ENCODE results near the gene AGK.

Gene AGK, protein sequence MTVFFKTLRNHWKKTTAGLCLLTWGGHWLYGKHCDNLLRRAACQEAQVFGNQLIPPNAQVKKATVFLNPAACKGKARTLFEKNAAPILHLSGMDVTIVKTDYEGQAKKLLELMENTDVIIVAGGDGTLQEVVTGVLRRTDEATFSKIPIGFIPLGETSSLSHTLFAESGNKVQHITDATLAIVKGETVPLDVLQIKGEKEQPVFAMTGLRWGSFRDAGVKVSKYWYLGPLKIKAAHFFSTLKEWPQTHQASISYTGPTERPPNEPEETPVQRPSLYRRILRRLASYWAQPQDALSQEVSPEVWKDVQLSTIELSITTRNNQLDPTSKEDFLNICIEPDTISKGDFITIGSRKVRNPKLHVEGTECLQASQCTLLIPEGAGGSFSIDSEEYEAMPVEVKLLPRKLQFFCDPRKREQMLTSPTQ

GRCh38 chr7:141551094-141551781, at the start of gene AGK:
Gene AGK, plus strand, starts transcription at chr7:141551410. Its CDS starts 4,057 bp downstream, at chr7:141555467.
- peak within 1 kb of the TSS; percentile 81 to 94 for H3K4me3 Mint-ChIP-seq
- H3K4me1 Mint-ChIP-seq: peaks cover 23 to 28% of the 10 kb centered on the region in 2 donors
- DNase-seq (peak; percentile 75), ATAC-seq (replicated peaks) (peak; percentile 96 to 97)
- peaks cover 16 to 20% of the 10 kb centered on the region in 2 donors for H3K36me3 Mint-ChIP-seq
- no peaks in the 10 kb centered on the region for H3K9me3 Mint-ChIP-seq
- peak within 1 kb of the TSS; percentile 93 for H3K27ac Mint-ChIP-seq
- H3K27me3 Mint-ChIP-seq: no peaks in the 10 kb centered on the region

DNA sequence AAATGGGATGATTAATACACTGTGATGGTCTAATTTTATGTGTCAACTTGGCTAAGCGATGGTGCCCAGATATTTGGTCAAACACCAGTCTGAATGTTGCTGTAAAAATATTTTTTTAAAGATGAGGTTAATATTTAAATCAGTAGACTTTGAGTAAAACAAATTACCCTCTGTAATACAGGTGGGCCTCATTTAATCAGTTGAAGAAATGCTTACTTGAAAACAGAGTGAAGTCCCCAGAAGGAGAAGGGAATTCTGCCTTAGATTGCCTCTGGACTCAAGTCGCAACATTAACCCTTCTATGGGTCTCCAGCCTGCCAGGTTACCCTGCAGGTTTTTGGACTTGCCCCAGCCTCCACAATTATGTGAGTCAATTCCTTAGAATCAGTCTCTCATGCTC, 49.8 kb upstream of the AGK start:
- H3K36me3 Mint-ChIP-seq: no peaks in the 10 kb centered on the region
- H3K9me3 Mint-ChIP-seq: no peaks in the 10 kb centered on the region
- H3K4me1 Mint-ChIP-seq: no peaks in the 10 kb centered on the region
- DNase-seq: no peak
- H3K27me3 Mint-ChIP-seq: peaks cover 7 to 21% of the 10 kb centered on the region in 2 donors
- H3K27ac Mint-ChIP-seq: no peak overlapping the region
- ATAC-seq (replicated peaks): no peak
- H3K4me3 Mint-ChIP-seq: no peak overlapping the region

GRCh38 chr7:141511316-141511675, 39.9 kb upstream of the AGK start:
- no peak for ATAC-seq (replicated peaks)
- peaks cover 3 to 5% of the 10 kb centered on the region in 2 donors for H3K9me3 Mint-ChIP-seq

DNA sequence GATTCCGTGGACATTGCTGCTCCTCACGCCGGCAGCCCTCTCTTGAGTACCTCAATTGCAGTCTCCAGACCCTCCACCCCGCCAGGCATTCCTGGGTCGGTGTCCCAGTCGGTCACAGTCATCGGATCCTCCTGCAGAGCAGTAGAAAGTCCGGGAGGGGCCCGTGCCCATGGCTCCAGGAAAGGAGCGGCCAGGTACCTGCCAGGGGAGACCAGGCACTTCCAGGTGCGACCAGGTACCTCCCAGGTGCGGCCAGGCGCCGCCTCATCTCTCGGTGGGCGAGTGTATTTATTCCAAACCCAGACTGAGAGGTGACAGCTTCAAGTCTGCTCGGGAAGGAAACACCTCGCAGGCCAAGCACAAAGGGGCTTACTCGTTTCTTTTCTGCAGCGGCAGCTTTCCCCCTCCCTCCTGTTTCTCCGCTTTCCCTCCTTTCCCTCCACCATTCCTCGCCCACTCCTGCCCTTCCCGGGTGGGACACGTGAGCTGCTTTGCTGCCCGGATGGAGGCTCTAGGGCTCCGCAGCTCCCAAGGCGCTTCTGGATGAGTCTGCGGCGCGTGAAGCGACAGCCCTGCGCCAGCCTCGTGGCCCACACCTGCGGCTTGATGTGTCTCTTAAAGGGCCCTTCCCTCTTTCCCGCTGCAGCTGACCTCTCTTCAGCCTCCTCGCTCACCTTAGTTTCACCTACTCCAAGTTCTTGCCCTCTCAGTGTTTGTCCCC, 39.4 kb upstream of the AGK start:
- Mint-ChIP-seq H3K27me3 (peaks cover 51 to 61% of the 10 kb centered on the region in 2 donors), H3K27ac (peak overlapping the region; percentile 1), H3K4me1 (peaks cover 13 to 18% of the 10 kb centered on the region in 2 donors), H3K4me3 (peak overlapping the region; percentile 64 to 74), H3K36me3 (no peaks in the 10 kb centered on the region), H3K9me3 (peaks cover 3 to 5% of the 10 kb centered on the region in 2 donors)
- no peak for ATAC-seq (replicated peaks)
- DNase-seq: no peak

More at GRCh38 chr7:141511316-141511675, 39.9 kb upstream of the AGK start:
- H3K4me1 Mint-ChIP-seq: peaks cover 13 to 18% of the 10 kb centered on the region in 2 donors
- no peaks in the 10 kb centered on the region for H3K36me3 Mint-ChIP-seq
- H3K27ac Mint-ChIP-seq: no peak overlapping the region
- DNase-seq: no peak
- peak overlapping the region in 1 of 2 donors; percentile 64 for H3K4me3 Mint-ChIP-seq
- peaks cover 51 to 58% of the 10 kb centered on the region in 2 donors for H3K27me3 Mint-ChIP-seq

DNA sequence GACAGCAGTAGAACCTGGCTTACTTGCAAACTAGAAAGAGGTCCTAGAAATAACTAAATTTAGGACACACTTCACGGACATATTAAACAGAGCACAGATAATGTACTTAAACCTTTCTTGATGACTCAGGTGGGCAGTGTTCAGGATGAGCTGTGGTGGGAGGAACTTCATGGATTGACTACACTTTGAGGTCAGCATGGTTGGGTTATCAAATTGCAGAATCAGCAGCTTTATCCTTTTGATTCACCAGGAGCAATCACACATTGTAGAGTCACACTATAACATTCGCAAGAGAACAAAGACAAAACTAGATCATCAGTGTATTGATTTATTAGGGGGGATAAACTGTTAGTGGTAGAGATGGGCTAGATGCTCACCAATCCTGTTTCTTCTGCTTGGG, 38.6 kb upstream of the AGK start:
- no peak for DNase-seq

GRCh38 chr7:141513720-141514119, 37.5 kb upstream of the AGK start:
- Mint-ChIP-seq H3K4me1 (peaks cover 13 to 18% of the 10 kb centered on the region in 2 donors), H3K9me3 (peaks cover 3 to 5% of the 10 kb centered on the region in 2 donors)
- no peak for ATAC-seq (replicated peaks)

More for the DNA sequence above, 38.6 kb upstream of the AGK start:
- peaks cover 51 to 61% of the 10 kb centered on the region in 2 donors for H3K27me3 Mint-ChIP-seq
- no peak overlapping the region for H3K27ac Mint-ChIP-seq
- peaks cover 13 to 18% of the 10 kb centered on the region in 2 donors for H3K4me1 Mint-ChIP-seq
- ATAC-seq (replicated peaks): no peak
- H3K4me3 Mint-ChIP-seq: peak overlapping the region; percentile 64 to 74
- H3K9me3 Mint-ChIP-seq: peaks cover 3 to 5% of the 10 kb centered on the region in 2 donors
- H3K36me3 Mint-ChIP-seq: no peaks in the 10 kb centered on the region

GRCh38 chr7:141515941-141516340, 35.3 kb upstream of the AGK start:
- no peak overlapping the region for H3K4me3 Mint-ChIP-seq
- DNase-seq (no peak), ATAC-seq (replicated peaks) (no peak)
- no peak overlapping the region for H3K27ac Mint-ChIP-seq
- no peaks in the 10 kb centered on the region for H3K36me3 Mint-ChIP-seq
- peaks cover 5 to 8% of the 10 kb centered on the region in 2 donors for H3K9me3 Mint-ChIP-seq
- peaks cover 8 to 16% of the 10 kb centered on the region in 2 donors for H3K4me1 Mint-ChIP-seq
- peaks cover 31 to 43% of the 10 kb centered on the region in 2 donors for H3K27me3 Mint-ChIP-seq

More at GRCh38 chr7:141513720-141514119, 37.5 kb upstream of the AGK start:
- Mint-ChIP-seq H3K27ac (no peak overlapping the region), H3K27me3 (peaks cover 44 to 54% of the 10 kb centered on the region in 2 donors), H3K4me3 (no peak overlapping the region), H3K36me3 (no peaks in the 10 kb centered on the region)
- no peak for DNase-seq

DNA sequence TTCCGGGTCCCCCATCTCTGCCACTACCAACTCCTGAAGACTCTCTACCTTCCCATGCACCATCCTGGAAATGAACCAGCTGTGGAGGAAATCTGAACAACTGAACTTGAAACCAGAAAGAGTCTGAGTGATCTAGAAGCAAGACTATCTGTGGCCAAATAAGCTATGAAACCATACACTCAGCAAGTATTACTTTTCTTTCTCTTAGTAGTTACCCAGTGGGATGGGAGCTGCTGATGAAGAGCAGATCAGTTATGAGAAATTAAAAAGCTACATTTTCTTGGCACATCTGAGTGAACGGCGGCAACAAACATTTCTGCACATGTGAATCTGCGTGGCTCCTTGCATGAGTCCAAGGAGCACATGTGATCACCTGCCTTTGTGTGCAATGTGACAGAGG, 31.6 kb upstream of the AGK start:
- no peak for DNase-seq
- Mint-ChIP-seq H3K9me3 (peaks cover 2 to 3% of the 10 kb centered on the region in 2 donors), H3K27me3 (peaks cover 10 to 23% of the 10 kb centered on the region in 2 donors), H3K27ac (no peak overlapping the region), H3K4me3 (no peak overlapping the region), H3K36me3 (no peaks in the 10 kb centered on the region), H3K4me1 (no peaks in the 10 kb centered on the region)
- no peak for ATAC-seq (replicated peaks)

- H3K36me3 Mint-ChIP-seq: no peaks in the 10 kb centered on the region
- H3K27me3 Mint-ChIP-seq: peaks cover 18 to 24% of the 10 kb centered on the region in 2 donors
- H3K4me1 Mint-ChIP-seq: no peaks in the 10 kb centered on the region
- ATAC-seq (replicated peaks) (peak in 1 of 2 donors; percentile 34), DNase-seq (no peak)
- no peak overlapping the region for H3K27ac Mint-ChIP-seq
- peaks cover 2 to 3% of the 10 kb centered on the region in 2 donors for H3K9me3 Mint-ChIP-seq
- no peak overlapping the region for H3K4me3 Mint-ChIP-seq
Observed at GRCh38 chr7:141522657-141523342, 28.4 kb upstream of the AGK start.

DNA sequence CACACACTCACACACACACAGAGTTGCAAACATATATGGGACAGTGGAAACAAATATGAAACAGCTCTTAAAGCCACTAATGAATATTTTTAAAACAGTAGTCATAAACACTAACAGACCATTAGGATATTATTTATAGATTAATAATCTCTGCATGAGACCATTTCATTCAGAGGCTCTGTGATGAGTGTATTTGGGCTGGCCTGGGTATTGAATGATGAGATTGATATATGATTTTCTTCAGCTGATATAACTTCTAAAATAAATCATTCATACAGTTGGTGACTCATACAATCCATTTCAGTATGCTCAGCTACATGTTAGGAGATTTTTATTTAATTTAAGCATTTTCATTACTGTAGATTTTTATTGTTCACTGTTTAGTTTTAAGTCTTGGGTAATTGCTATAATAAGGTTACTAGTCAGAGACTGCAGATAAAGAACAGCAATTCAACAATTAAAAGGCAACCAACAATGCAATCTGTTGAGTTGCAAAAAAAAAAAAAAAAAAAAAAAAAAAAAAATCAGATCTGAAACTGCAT, 25.2 kb upstream of the AGK start:
- H3K27me3 Mint-ChIP-seq: peaks cover 21 to 36% of the 10 kb centered on the region in 2 donors
- no peaks in the 10 kb centered on the region for H3K9me3 Mint-ChIP-seq
- H3K36me3 Mint-ChIP-seq: no peaks in the 10 kb centered on the region
- H3K27ac Mint-ChIP-seq: no peak overlapping the region
- no peak overlapping the region for H3K4me3 Mint-ChIP-seq
- DNase-seq: no peak
- H3K4me1 Mint-ChIP-seq: no peaks in the 10 kb centered on the region
- ATAC-seq (replicated peaks): no peak

GRCh38 chr7:141527076-141527475, 24.1 kb upstream of the AGK start:
- H3K9me3 Mint-ChIP-seq: no peaks in the 10 kb centered on the region

DNA sequence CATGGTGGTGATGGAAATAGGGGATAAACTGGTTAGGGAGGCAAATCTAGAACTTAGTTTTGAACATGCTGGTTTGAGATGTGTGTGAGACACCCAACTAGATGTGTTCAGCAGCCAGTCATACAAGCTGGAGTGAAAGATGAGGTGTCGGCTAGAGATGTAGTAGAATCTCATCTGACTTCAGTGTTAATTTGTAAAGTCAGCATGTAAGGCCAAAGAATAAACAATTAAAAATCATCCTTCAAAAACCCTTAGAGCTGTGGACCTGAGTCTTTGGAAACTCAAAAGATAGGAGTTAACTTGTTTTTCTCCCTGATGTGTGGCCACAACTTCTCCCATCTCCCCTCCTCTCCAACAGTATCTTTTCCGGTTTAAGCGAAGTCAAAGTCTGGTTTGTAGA, 22.8 kb upstream of the AGK start:
- H3K27me3 Mint-ChIP-seq: peaks cover 21 to 40% of the 10 kb centered on the region in 2 donors
- H3K36me3 Mint-ChIP-seq: peaks cover 0 to 1% of the 10 kb centered on the region in 2 donors
- H3K4me1 Mint-ChIP-seq: no peaks in the 10 kb centered on the region
- no peaks in the 10 kb centered on the region for H3K9me3 Mint-ChIP-seq
- H3K4me3 Mint-ChIP-seq: no peak overlapping the region
- DNase-seq (no peak), ATAC-seq (replicated peaks) (no peak)
- H3K27ac Mint-ChIP-seq: no peak overlapping the region

More at GRCh38 chr7:141527076-141527475, 24.1 kb upstream of the AGK start:
- no peaks in the 10 kb centered on the region for H3K4me1 Mint-ChIP-seq
- peaks cover 21 to 36% of the 10 kb centered on the region in 2 donors for H3K27me3 Mint-ChIP-seq
- DNase-seq: no peak
- no peaks in the 10 kb centered on the region for H3K36me3 Mint-ChIP-seq
- ATAC-seq (replicated peaks): no peak
- H3K4me3 Mint-ChIP-seq: no peak overlapping the region
- no peak overlapping the region for H3K27ac Mint-ChIP-seq

- H3K27me3 Mint-ChIP-seq: peaks cover 17 to 41% of the 10 kb centered on the region in 2 donors
- no peak overlapping the region for H3K27ac Mint-ChIP-seq
- ATAC-seq (replicated peaks) (peak; percentile 60 to 62), DNase-seq (no peak)
- no peak overlapping the region for H3K4me3 Mint-ChIP-seq
- peaks cover 0 to 1% of the 10 kb centered on the region in 2 donors for H3K36me3 Mint-ChIP-seq
- H3K9me3 Mint-ChIP-seq: no peaks in the 10 kb centered on the region
- H3K4me1 Mint-ChIP-seq: no peaks in the 10 kb centered on the region
Observed at GRCh38 chr7:141533149-141533949, 17.9 kb upstream of the AGK start.
